Measurements from ENCODE around the gene SPATA21.
"Not testable (repeated sequence)": the region's sequence is repeated elsewhere in the genome, so short reads cannot be mapped to it uniquely, and the experiment has no call there.

SPATA21 gene

GRCh38 chr1:16372535-16373285, 64.5 kb downstream of the SPATA21 start:
- no peaks in the 10 kb centered on the region for H3K9me3 ChIP-seq (ENCODE audit: low read depth, low read length)
- 0 out of 2 replicates have a peak overlapping the region, but pooled peaks have one; percentile 57 for H3K27ac ChIP-seq
- H3K36me3 ChIP-seq (ENCODE audit: insufficient read depth, low read length), result peaks cover 11% of the 10 kb centered on the region; the same call in 1 of the 2 replicates
- H3K4me3 ChIP-seq, result no peak overlapping the region
- H3K9ac ChIP-seq (ENCODE audit: insufficient read length), result no peak overlapping the region
- no peak for DNase-seq (ENCODE audit: low read depth, low spot score)
- TF ChIP-seq EZH2 (IDR thresholded peaks at IDR 0.05), result no peak
- TF ChIP-seq POLR2AphosphoS5 (IDR thresholded peaks at IDR 0.05; ENCODE audit: borderline replicate concordance, low read depth, low read length), result no peak
- TF ChIP-seq FOXP2 (optimal IDR thresholded peaks at IDR 0.05; ENCODE audit: control extremely low read depth, extremely low read length, insufficient read depth), result no peak

- DNase-seq (ENCODE audit: low read depth, low spot score), result no peak
- Histone ChIP-seq H3K36me3 (ENCODE audit: insufficient read depth, low read length) (peaks cover 11% of the 10 kb centered on the region; the same call in 1 of the 2 replicates), H3K27ac (no peak overlapping the region), H3K9me3 (ENCODE audit: low read depth, low read length) (no peaks in the 10 kb centered on the region), H3K4me3 (no peak overlapping the region), H3K9ac (ENCODE audit: insufficient read length) (no peak overlapping the region)
- TF ChIP-seq FOXP2 (optimal IDR thresholded peaks at IDR 0.05; ENCODE audit: control extremely low read depth, extremely low read length, insufficient read depth) (no peak), EZH2 (IDR thresholded peaks at IDR 0.05) (no peak)
Measured at GRCh38 chr1:16371725-16372124, 65.5 kb downstream of the SPATA21 start.

- H3K9me3 ChIP-seq (ENCODE audit: low read depth, low read length), result no peaks in the 10 kb centered on the region
- H3K9ac ChIP-seq (ENCODE audit: insufficient read length), result no peak overlapping the region
- H3K27ac ChIP-seq, result no peak overlapping the region
- TF ChIP-seq POLR2AphosphoS5 (IDR thresholded peaks at IDR 0.05; ENCODE audit: borderline replicate concordance, low read depth, low read length) (no peak), EZH2 (IDR thresholded peaks at IDR 0.05) (no peak), FOXP2 (optimal IDR thresholded peaks at IDR 0.05; ENCODE audit: control extremely low read depth, extremely low read length, insufficient read depth) (no peak)
- H3K4me3 ChIP-seq, result no peak overlapping the region
- DNase-seq (ENCODE audit: low read depth, low spot score), result no peak
- peaks cover 7% of the 10 kb centered on the region; the same call in 1 of the 2 replicates for H3K36me3 ChIP-seq (ENCODE audit: insufficient read depth, low read length)
Measured at GRCh38 chr1:16369821-16370220, 67.4 kb downstream of the SPATA21 start.

- Histone ChIP-seq H3K4me3 (peak overlapping the region; percentile 93), H3K9ac (ENCODE audit: insufficient read length) (peak overlapping the region; percentile 96), H3K27ac (peak overlapping the region; percentile 79), H3K9me3 (ENCODE audit: low read depth, low read length) (no peaks in the 10 kb centered on the region), H3K36me3 (ENCODE audit: insufficient read depth, low read length) (peaks cover 7% of the 10 kb centered on the region; the same call in 1 of the 2 replicates)
- no peak for DNase-seq (ENCODE audit: low read depth, low spot score)
- TF ChIP-seq POLR2AphosphoS5 (IDR thresholded peaks at IDR 0.05; ENCODE audit: borderline replicate concordance, low read depth, low read length) (no peak), FOXP2 (optimal IDR thresholded peaks at IDR 0.05; ENCODE audit: control extremely low read depth, extremely low read length, insufficient read depth) (no peak), EZH2 (IDR thresholded peaks at IDR 0.05) (no peak)
Measured at GRCh38 chr1:16367968-16368890, 69.0 kb downstream of the SPATA21 start.

GRCh38 chr1:16367258-16367967, 69.8 kb downstream of the SPATA21 start:
- DNase-seq (ENCODE audit: low read depth, low spot score), result no peak
- peak; percentile 79; the same call in 1 of the 2 replicates for TF ChIP-seq POLR2AphosphoS5 (IDR thresholded peaks at IDR 0.05; ENCODE audit: borderline replicate concordance, low read depth, low read length)
- TF ChIP-seq EZH2 (IDR thresholded peaks at IDR 0.05), result no peak
- Histone ChIP-seq H3K4me3 (peak overlapping the region; percentile 93), H3K36me3 (ENCODE audit: insufficient read depth, low read length) (peaks cover 2% of the 10 kb centered on the region; the same call in 1 of the 2 replicates), H3K9me3 (ENCODE audit: low read depth, low read length) (no peaks in the 10 kb centered on the region), H3K9ac (ENCODE audit: insufficient read length) (peak overlapping the region; percentile 96), H3K27ac (peak overlapping the region; percentile 79)

GRCh38 chr1:16366722-16367257, 70.4 kb downstream of the SPATA21 start, which contains the start of gene SZRD1:
TSS of gene SZRD1 (plus strand) at chr1:16367242. CDS start at chr1:16367258, 16 bp downstream.
- TF ChIP-seq POLR2AphosphoS5 (IDR thresholded peaks at IDR 0.05; ENCODE audit: borderline replicate concordance, low read depth, low read length), result no peak
- peak; percentile 97 for TF ChIP-seq FOXP2 (optimal IDR thresholded peaks at IDR 0.05; ENCODE audit: control extremely low read depth, extremely low read length, insufficient read depth)
- DNase-seq (ENCODE audit: low read depth, low spot score), result peak; percentile 99
- H3K9me3 ChIP-seq (ENCODE audit: low read depth, low read length), result no peaks in the 10 kb centered on the region
- H3K9ac ChIP-seq (ENCODE audit: insufficient read length), result peak within 1 kb of the TSS; percentile 96
- no peaks in the 10 kb centered on the region for H3K36me3 ChIP-seq (ENCODE audit: insufficient read depth, low read length)
- H3K27ac ChIP-seq, result peak within 1 kb of the TSS; percentile 79
- H3K4me3 ChIP-seq, result peak within 1 kb of the TSS; percentile 93

- H3K9ac ChIP-seq (ENCODE audit: insufficient read length); DNase-seq (ENCODE audit: low read depth, low spot score): not testable (repeated sequence)
Measured at GRCh38 chr1:16365146-16365498, 72.1 kb downstream of the SPATA21 start.

GRCh38 chr1:16356867-16357266, 80.4 kb downstream of the SPATA21 start:
- Histone ChIP-seq H3K9me3 (ENCODE audit: low read depth, low read length) (no peaks in the 10 kb centered on the region), H3K4me3 (no peak overlapping the region), H3K36me3 (ENCODE audit: insufficient read depth, low read length) (no peaks in the 10 kb centered on the region), H3K9ac (ENCODE audit: insufficient read length) (no peak overlapping the region), H3K27ac (no peak overlapping the region)
- DNase-seq (ENCODE audit: low read depth, low spot score), result no peak
- TF ChIP-seq POLR2AphosphoS5 (IDR thresholded peaks at IDR 0.05; ENCODE audit: borderline replicate concordance, low read depth, low read length) (no peak), EZH2 (IDR thresholded peaks at IDR 0.05) (no peak), FOXP2 (optimal IDR thresholded peaks at IDR 0.05; ENCODE audit: control extremely low read depth, extremely low read length, insufficient read depth) (no peak)

More at GRCh38 chr1:16365146-16365498, 72.1 kb downstream of the SPATA21 start:
- H3K4me3 ChIP-seq; H3K36me3 ChIP-seq (ENCODE audit: insufficient read depth, low read length); H3K9me3 ChIP-seq (ENCODE audit: low read depth, low read length): not testable (repeated sequence)
- peak overlapping the region; percentile 53 for H3K27ac ChIP-seq
